IPS-18a (cell line): Measurements from ENCODE around the gene DSEL.

Source experiments
- H3K27ac ChIP-seq: one replicate; pipeline ENCODE4 v1.5.1; 2013; ENCODE audit warnings: low read length
- H3K27me3 ChIP-seq: one replicate; pipeline ENCODE4 v1.6.1; 2013; ENCODE audit warnings: mild to moderate bottlenecking, low read length; ENCODE audit not compliant: control insufficient read depth, insufficient read depth
- H3K36me3 ChIP-seq: one replicate; pipeline ENCODE4 v1.6.1; 2013; ENCODE audit warnings: low read depth, low read length; ENCODE audit not compliant: control insufficient read depth
- H3K4me1 ChIP-seq: one replicate; pipeline ENCODE4 v1.6.1; 2013; ENCODE audit warnings: low read depth, low read length; ENCODE audit not compliant: control insufficient read depth
- H3K4me3 ChIP-seq: one replicate; pipeline ENCODE4 v1.5.1; 2013; ENCODE audit warnings: low read length
- H3K9ac ChIP-seq: one replicate; pipeline ENCODE4 v1.6.1; 2013; ENCODE audit warnings: mild to moderate bottlenecking, low read length, moderate library complexity
- H3K9me3 ChIP-seq: one replicate; pipeline ENCODE4 v1.6.1; 2013; ENCODE audit warnings: low read depth, low read length; ENCODE audit not compliant: control insufficient read depth

DSEL gene

DNA sequence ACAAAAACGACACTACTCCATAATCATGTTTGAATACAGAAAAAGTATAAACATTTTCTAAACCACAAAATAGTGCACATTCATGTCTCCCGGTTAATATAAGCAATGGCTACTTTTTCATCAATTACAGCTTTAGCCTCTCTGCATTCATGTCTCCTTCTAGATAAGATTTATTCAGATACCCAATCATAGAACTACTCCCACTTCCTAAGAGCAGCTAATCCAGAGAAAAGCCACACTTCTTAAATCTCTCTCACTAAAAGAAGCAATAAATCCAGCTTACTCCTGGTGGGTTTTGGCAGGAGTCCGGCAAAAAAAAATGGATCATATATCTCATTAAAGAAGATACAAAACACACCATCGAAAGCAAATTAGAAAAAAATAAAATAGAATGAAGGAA, 20.1 kb downstream of the DSEL start:
- no peak overlapping the region for H3K27ac ChIP-seq
- H3K4me1 ChIP-seq, result peaks cover 15% of the 10 kb centered on the region
- no peaks in the 10 kb centered on the region for H3K36me3 ChIP-seq
- no peak overlapping the region for H3K4me3 ChIP-seq
- no peaks in the 10 kb centered on the region for H3K9me3 ChIP-seq
- no peaks in the 10 kb centered on the region for H3K27me3 ChIP-seq
- no peak overlapping the region for H3K9ac ChIP-seq

DNA sequence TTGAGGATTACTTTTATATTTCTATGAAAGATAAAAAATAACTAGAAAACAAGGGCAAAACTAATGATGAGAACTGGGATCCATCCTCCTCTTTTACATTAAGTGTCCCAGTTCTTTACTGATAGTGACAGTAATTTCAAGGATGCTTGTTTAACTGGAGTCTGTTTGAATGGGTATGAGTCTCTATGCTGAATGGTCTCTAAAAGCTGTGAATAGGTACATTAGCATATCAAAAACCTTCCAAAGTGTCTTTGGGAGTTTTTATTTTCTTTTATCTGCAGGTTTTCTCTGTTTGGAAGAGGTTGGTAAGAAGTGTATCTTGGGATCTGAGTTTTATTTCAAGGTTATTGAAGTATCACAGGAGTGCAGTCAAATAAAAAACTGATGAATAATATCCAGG, 30.0 kb downstream of the DSEL start:
- peaks cover 12% of the 10 kb centered on the region for H3K4me1 ChIP-seq
- H3K27ac ChIP-seq, result no peak overlapping the region
- H3K4me3 ChIP-seq, result no peak overlapping the region
- H3K9me3 ChIP-seq, result no peaks in the 10 kb centered on the region
- H3K9ac ChIP-seq, result no peak overlapping the region
- H3K27me3 ChIP-seq, result peaks cover 51% of the 10 kb centered on the region
- no peaks in the 10 kb centered on the region for H3K36me3 ChIP-seq

DNA sequence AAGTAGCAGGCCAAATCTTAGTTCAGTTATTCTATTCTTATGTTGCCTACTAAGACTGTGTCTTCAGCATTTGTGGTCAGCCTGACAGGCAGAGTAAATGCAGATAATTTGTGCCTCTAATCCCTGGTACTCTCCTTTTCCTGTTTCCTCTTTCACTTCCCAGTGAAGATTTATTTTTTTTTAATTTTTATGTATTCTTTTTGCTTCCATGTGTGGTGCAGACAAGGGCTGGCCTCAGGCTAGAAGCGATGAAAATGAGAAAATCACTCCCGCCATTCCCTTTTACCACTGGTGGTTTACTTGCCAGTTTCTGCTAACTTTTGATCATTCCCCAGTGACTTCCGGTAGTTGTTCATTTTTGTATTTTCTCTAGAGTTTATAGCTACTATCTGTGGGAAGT, 30.9 kb downstream of the DSEL start:
- Histone ChIP-seq H3K4me3 (no peak overlapping the region), H3K27ac (no peak overlapping the region), H3K27me3 (peaks cover 51% of the 10 kb centered on the region), H3K36me3 (no peaks in the 10 kb centered on the region), H3K9ac (no peak overlapping the region), H3K4me1 (peaks cover 12% of the 10 kb centered on the region), H3K9me3 (no peaks in the 10 kb centered on the region)

DNA sequence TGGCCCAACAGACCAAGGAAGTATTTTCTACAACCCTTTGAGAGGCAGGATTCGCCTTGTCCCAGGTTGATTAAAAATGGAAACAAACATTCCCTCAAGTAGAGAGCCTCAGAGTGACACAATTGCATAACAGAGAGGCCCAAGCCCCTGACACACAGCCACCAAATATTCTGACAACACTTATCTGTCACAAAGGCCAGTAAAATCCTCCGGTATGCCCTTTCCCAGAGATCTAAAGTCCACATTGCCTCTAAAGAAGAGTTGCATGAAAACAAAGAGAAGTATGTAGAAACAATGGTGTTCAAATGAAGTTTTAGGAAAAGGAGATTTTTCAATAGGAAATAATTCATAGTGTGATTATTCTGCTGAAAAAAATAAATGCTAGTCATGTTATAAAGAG, 32.1 kb downstream of the DSEL start:
- no peaks in the 10 kb centered on the region for H3K9me3 ChIP-seq
- H3K36me3 ChIP-seq, result no peaks in the 10 kb centered on the region
- H3K9ac ChIP-seq, result no peak overlapping the region
- H3K27ac ChIP-seq, result no peak overlapping the region
- H3K4me3 ChIP-seq, result no peak overlapping the region
- peaks cover 51% of the 10 kb centered on the region for H3K27me3 ChIP-seq
- peaks cover 8% of the 10 kb centered on the region for H3K4me1 ChIP-seq

DNA sequence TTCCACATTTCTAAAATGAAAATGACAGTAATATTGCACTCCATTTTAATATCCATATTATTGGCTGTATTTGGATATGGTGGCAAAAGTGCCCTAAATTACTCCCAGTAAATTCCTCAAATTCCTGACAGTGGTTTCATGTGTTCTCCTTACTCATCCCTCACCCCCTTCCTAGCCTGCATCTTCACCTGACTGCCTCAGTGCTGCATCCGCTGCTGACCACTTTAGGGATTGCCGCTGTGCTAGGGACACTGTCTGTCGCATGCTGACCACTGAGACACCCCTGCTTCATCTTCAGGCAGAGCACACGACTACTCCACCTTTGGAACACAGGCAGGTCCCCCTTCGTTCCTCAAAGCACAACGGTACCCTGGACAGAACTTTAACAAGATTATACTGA, 32.6 kb downstream of the DSEL start:
- peaks cover 50% of the 10 kb centered on the region for H3K27me3 ChIP-seq
- peaks cover 8% of the 10 kb centered on the region for H3K4me1 ChIP-seq
- no peak overlapping the region for H3K9ac ChIP-seq
- H3K27ac ChIP-seq, result no peak overlapping the region
- no peaks in the 10 kb centered on the region for H3K36me3 ChIP-seq
- no peaks in the 10 kb centered on the region for H3K9me3 ChIP-seq
- no peak overlapping the region for H3K4me3 ChIP-seq

DNA sequence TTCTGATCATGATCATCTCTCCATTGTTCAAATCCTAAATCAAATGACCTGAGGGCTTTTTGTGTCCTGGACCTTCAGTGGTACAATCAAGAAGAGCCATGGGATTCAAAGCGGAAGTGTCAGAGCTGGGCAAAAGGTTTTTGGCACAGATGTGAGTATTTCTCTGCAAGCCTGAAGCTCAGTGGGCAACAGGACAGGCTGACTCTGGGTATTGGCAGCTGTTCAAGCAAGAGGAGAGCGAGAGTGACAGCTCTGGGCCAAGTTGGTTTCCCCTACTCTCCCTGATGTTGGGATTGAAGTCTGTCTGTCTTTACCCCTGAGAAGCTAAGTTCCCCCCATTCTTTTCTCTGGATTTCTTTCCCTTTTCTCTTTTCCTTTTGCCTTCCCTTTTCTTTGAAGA, 33.3 kb downstream of the DSEL start:
- H3K9ac ChIP-seq, result no peak overlapping the region
- no peak overlapping the region for H3K4me3 ChIP-seq
- no peaks in the 10 kb centered on the region for H3K9me3 ChIP-seq
- H3K4me1 ChIP-seq, result peaks cover 8% of the 10 kb centered on the region
- H3K36me3 ChIP-seq, result no peaks in the 10 kb centered on the region
- H3K27ac ChIP-seq, result no peak overlapping the region
- peaks cover 43% of the 10 kb centered on the region for H3K27me3 ChIP-seq

DNA sequence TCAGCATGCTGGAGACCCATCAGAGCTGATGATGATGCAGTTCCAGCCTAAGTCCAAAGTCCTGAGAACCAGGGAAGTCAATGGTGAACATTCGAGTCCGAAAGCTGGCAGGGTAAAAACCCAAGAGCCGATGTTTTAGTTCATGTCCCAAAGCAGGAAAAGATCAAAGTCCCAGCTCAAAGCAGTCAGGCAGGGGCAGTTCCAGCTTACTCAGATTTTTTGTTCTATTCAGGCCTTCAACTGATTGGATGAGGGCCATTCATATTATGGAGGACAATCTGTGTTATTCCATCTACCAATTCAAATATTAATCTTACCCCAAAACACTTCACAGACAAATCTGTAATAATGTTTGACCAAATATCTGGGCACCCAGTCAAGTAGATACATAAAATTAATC, 38.3 kb downstream of the DSEL start:
- Histone ChIP-seq H3K4me3 (no peak overlapping the region), H3K36me3 (no peaks in the 10 kb centered on the region), H3K9me3 (no peaks in the 10 kb centered on the region), H3K4me1 (no peaks in the 10 kb centered on the region), H3K9ac (no peak overlapping the region), H3K27me3 (no peaks in the 10 kb centered on the region), H3K27ac (no peak overlapping the region)

DNA sequence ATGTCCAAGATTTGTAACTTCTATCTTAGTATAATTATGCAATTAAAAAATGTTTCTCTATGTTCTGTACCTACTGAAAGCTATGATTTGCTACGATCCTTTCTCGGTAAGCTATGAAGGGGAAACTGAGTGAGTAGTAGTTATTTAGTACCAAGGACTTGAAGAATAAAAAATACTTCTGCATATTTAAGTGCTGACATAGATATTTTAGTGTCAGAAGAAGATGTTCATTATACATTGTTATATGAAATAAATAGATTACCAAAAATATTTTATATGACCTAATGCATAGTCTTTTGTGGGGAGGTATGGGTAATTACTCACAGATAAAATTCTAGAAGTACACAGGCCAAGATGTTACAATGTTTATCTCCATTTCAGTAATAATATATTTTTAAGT, 39.0 kb downstream of the DSEL start:
- Histone ChIP-seq H3K9ac (no peak overlapping the region), H3K27ac (no peak overlapping the region), H3K4me1 (no peaks in the 10 kb centered on the region), H3K9me3 (no peaks in the 10 kb centered on the region), H3K36me3 (no peaks in the 10 kb centered on the region), H3K27me3 (no peaks in the 10 kb centered on the region), H3K4me3 (no peak overlapping the region)

DNA sequence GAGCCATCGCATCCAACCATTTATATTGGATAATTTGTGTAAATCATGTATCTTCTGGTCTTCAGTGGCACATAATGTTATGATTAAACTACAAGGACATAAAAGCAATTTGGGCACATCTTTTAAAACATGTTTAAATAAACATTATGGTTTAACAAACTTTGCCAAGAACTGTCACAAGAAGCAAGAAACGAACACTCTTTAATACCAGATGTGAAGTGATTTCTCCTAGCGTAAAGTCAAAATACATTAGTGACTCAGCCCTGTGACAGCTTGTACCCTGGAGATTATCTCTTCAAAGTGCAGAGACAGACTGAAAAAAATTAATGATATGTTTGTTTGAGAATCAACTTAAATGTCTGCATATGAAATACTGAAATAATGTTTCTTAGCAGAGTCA, 39.9 kb downstream of the DSEL start:
- Histone ChIP-seq H3K9me3 (no peaks in the 10 kb centered on the region), H3K27ac (no peak overlapping the region), H3K27me3 (no peaks in the 10 kb centered on the region), H3K36me3 (no peaks in the 10 kb centered on the region), H3K4me1 (no peaks in the 10 kb centered on the region), H3K9ac (no peak overlapping the region), H3K4me3 (no peak overlapping the region)

DNA sequence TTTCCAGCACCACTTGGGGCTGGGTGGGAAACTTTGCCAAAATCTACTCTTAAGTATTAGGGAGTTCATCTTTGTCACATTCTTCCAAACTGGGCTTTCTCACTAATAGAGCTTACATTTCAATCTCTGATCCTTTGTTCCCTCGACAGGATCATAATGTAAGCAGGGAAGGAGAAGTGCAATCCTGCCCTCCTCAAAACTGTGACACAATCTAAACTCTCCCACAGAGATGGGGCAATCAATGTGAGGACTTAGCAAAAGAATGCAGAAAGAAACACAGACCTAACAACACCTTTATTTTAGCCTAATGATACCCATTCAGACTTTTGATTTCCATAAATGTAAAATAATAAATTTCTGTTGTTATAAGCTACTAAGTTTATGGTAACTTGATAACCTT, 40.8 kb downstream of the DSEL start:
- no peaks in the 10 kb centered on the region for H3K27me3 ChIP-seq

DNA sequence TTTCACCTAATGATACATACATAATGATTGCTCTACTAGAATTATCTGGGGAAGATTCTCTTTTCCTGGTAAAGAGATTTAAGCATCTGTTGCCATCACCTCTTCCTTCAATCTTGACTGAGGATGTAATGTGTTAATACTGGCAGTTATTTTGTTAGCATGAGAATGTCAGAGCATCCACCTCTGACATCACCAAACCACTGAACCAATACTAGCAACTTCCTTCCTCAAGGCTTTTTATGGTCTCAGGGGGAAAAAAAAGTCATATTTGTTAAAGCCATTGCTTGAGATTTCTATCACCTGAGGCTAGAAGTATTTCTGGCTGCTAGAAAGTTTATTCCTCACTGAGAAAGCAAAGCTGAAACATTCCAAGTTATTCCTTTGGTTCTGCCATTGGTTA, 48.5 kb downstream of the DSEL start:
- Histone ChIP-seq H3K27me3 (no peaks in the 10 kb centered on the region), H3K4me1 (peaks cover 8% of the 10 kb centered on the region), H3K9me3 (no peaks in the 10 kb centered on the region), H3K4me3 (no peak overlapping the region), H3K27ac (no peak overlapping the region), H3K36me3 (no peaks in the 10 kb centered on the region), H3K9ac (no peak overlapping the region)

More for the DNA sequence above, 40.8 kb downstream of the DSEL start:
- Histone ChIP-seq H3K9me3 (no peaks in the 10 kb centered on the region), H3K4me1 (no peaks in the 10 kb centered on the region), H3K4me3 (no peak overlapping the region), H3K9ac (no peak overlapping the region), H3K27ac (no peak overlapping the region), H3K36me3 (no peaks in the 10 kb centered on the region)

DNA sequence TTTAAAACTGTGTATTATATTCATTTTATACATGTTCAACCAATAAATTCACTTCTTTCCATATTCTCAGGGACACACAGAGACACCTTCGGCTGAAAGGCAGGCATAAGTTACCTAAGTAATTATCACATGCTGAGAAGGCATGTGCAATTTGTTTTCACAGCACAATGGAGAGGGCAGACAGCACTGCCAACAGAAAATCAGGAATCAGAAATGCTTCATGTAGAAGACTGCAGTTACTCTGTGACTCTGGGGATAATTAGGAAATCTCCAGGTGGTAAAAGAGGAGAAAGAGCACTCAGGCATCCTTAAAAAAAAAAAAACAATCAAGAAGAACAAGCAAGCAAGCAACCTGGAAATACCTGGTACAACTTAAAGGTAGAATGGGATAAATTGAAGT, 49.3 kb downstream of the DSEL start:
- peaks cover 8% of the 10 kb centered on the region for H3K4me1 ChIP-seq
- no peaks in the 10 kb centered on the region for H3K9me3 ChIP-seq
- H3K27ac ChIP-seq, result no peak overlapping the region
- H3K4me3 ChIP-seq, result no peak overlapping the region
- H3K27me3 ChIP-seq, result no peaks in the 10 kb centered on the region
- H3K9ac ChIP-seq, result no peak overlapping the region
- no peaks in the 10 kb centered on the region for H3K36me3 ChIP-seq
